WTC11 (cell line): ENCODE results near the gene POTEG.
"Not testable (repeated sequence)": the region's sequence is repeated elsewhere in the genome, so short reads cannot be mapped to it uniquely, and the experiment has no call there.

ENCODE experiments used
- ATF6 ChIP-seq: sonication (generic); formaldehyde crosslinking; IDR thresholded peaks from 2 replicates; pipeline ENCODE4 v1.8.1; 2023; ENCODE audit warnings: mild to moderate bottlenecking, missing genetic modification reagents
- CTCF ChIP-seq: fragments of 200-600 bp; IDR thresholded peaks from 2 replicates; pipeline ENCODE4 v1.8.0; 2022; ENCODE audit warnings: antibody characterized with exemption
- NR1H2 ChIP-seq: sonication (generic); formaldehyde crosslinking; IDR thresholded peaks from 2 replicates; pipeline ENCODE4 v1.9.0; 2021; ENCODE audit warnings: mild to moderate bottlenecking, moderate library complexity, missing genetic modification reagents
- NR3C1 ChIP-seq: sonication (generic); formaldehyde crosslinking; conservative IDR thresholded peaks from 2 replicates; pipeline ENCODE4 v1.8.1; 2023; ENCODE audit warnings: low read depth, mild to moderate bottlenecking, missing genetic modification reagents
- TCF7 ChIP-seq: sonication (generic); formaldehyde crosslinking; IDR thresholded peaks from 2 replicates; pipeline ENCODE4 v1.8.0; 2022; ENCODE audit warnings: mild to moderate bottlenecking, low read depth, missing genetic modification reagents, moderate library complexity
- TEAD1 ChIP-seq: sonication (generic); formaldehyde crosslinking; IDR thresholded peaks from 2 replicates; pipeline ENCODE4 v1.8.0; 2022; ENCODE audit warnings: mild to moderate bottlenecking, missing genetic modification reagents
- USF1 ChIP-seq: sonication (generic); formaldehyde crosslinking; IDR thresholded peaks from 2 replicates; pipeline ENCODE4 v1.8.0; 2022; ENCODE audit warnings: mild to moderate bottlenecking, missing genetic modification reagents
- ZNF423 ChIP-seq: fragments of 250-450 bp; sonication (Bioruptor Pico); IDR thresholded peaks from 2 replicates; pipeline ENCODE4 v2.1.2; 2022; ENCODE audit warnings: mild to moderate bottlenecking, moderate library complexity

- TF ChIP-seq NR1H2 (CRISPR knock-in tag); TCF7 (CRISPR knock-in tag); CTCF; ZNF423 (CRISPR knock-in tag); USF1 (CRISPR knock-in tag); TEAD1 (CRISPR knock-in tag); NR3C1 (CRISPR knock-in tag); ATF6: not testable (repeated sequence)
These were observed 47.1 kb downstream of the POTEG start for GRCh38 chr14:19386996-19387395.
